Endothelial cell (in vitro differentiated cells): ENCODE results near the gene SYNPO. TPM values are rescaled to one million over a fixed set of nuclear protein-coding genes. Genes with fewer than 3 reads are reported as not detected.

Experiments
- DNase-seq: peaks from one replicate; pipeline ENCODE4 v3.0.0; 2021; ENCODE audit warnings: low spot score
- H3K27ac Mint-ChIP-seq: one replicate; pipeline ENCODE4 v1.8.0; 2021; ENCODE audit warnings: mixed read lengths, inconsistent platforms; ENCODE audit not compliant: unreplicated experiment
- H3K27me3 Mint-ChIP-seq: one replicate; pipeline ENCODE4 v1.8.0; 2021; ENCODE audit warnings: mild to moderate bottlenecking, moderate library complexity, mixed read lengths, inconsistent platforms; ENCODE audit not compliant: unreplicated experiment
- H3K36me3 Mint-ChIP-seq: one replicate; pipeline ENCODE4 v1.8.0; 2021; ENCODE audit warnings: mild to moderate bottlenecking, low read depth, mixed read lengths, inconsistent platforms; ENCODE audit not compliant: unreplicated experiment
- H3K4me1 Mint-ChIP-seq: one replicate; pipeline ENCODE4 v1.8.0; 2021; ENCODE audit warnings: mild to moderate bottlenecking, mixed read lengths, inconsistent platforms; ENCODE audit not compliant: unreplicated experiment
- H3K4me3 Mint-ChIP-seq: one replicate; pipeline ENCODE4 v1.8.0; 2021; ENCODE audit warnings: mild to moderate bottlenecking, mixed read lengths, inconsistent platforms; ENCODE audit not compliant: unreplicated experiment
- H3K9me3 Mint-ChIP-seq: one replicate; pipeline ENCODE4 v1.8.0; 2021; ENCODE audit warnings: mixed read lengths, inconsistent platforms; ENCODE audit not compliant: unreplicated experiment
- CTCF ChIP-seq: fragments of 200-600 bp; sonication (generic); IDR thresholded peaks from one replicate; pipeline ENCODE4 v1.5.0; 2021; ENCODE audit warnings: antibody characterized with exemption; ENCODE audit not compliant: unreplicated experiment
- total RNA-seq: library from RNA; stranded (reverse); fragmentation: NEBNext Ultra II Directional; extraction: Animal tissue kit (Norgen Biotek cat#: 25700); gene quantifications from one replicate; pipeline ENCODE4 v1.2.1, GENCODE V29; 2021; ENCODE audit not compliant: unreplicated experiment

Gene SYNPO
- total RNA-seq, 1 donor from 2014 or later = 94.3 TPM

DNA sequence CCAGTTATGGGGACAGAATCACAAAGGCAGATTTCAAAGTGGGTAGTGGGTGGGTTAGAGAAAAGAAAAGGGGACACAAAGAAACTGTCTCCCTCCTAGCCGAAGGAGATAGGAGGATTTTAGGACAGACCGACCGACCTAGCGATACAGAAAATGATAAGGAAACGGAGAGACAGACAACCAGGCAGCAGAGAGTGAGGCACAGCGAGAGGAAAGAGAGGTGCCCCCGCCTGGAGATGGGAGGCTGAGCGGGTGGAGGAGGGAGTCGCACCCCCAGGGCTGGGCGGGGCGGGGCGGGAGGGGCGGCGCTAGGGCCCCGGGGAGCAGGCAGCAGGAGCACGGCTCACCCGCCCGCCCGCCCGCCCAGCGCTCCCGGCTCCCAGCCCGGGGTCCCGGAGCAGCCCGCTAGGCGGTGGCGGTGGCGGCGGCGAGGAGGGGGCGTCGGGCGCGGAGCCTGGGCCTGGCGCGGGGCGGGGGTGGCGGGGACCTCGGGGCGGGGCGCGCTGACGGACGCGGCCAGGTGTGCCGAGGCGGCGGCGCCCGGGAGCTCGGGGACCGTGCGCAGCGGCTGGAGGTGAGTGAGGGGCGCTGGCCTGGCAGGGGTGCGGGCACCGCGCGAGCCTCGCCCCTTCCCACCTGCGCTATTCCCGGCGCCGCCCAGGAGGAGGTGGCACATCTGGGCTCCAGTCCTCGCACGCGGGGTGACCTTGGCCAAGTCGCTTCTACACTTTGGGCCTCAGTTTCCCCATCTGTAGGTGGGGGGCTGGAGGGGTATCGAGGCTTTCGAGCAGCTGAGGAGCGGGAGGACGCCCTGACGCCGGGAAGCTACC is 15.9 kb upstream of the SYNPO start:
- peak overlapping the region; percentile 65 for H3K27ac Mint-ChIP-seq
- no peak for TF ChIP-seq CTCF
- peaks cover 43% of the 10 kb centered on the region for H3K4me1 Mint-ChIP-seq
- peak overlapping the region; percentile 96 for H3K4me3 Mint-ChIP-seq
- H3K36me3 Mint-ChIP-seq = peaks cover 5% of the 10 kb centered on the region
- H3K9me3 Mint-ChIP-seq = no peaks in the 10 kb centered on the region
- DNase-seq = peak; percentile 43
- peaks cover 17% of the 10 kb centered on the region for H3K27me3 Mint-ChIP-seq

DNA sequence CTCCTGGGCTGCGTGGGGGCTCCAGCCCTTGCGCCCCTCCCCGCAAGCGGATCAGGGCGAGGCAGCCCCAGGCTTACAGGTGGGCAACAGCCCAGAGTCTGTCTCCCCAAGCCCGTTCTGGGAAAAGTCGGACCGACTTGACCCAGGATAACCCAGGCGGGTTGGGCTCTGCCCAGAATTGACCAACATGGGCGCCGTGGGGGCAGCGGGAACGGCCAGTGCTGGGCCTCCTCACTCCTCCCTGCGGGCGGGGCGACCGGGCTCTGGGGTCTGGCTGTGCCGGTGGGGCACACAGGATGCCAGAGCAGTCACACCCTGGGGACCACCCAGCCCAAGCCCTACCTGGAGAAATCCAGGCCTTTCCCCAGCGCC is 15.3 kb upstream of the SYNPO start:
- Mint-ChIP-seq H3K27me3 (peaks cover 17% of the 10 kb centered on the region), H3K4me3 (no peak overlapping the region), H3K9me3 (no peaks in the 10 kb centered on the region), H3K4me1 (peaks cover 40% of the 10 kb centered on the region), H3K27ac (no peak overlapping the region), H3K36me3 (peaks cover 5% of the 10 kb centered on the region)
- TF ChIP-seq CTCF = no peak
- no peak for DNase-seq

DNA sequence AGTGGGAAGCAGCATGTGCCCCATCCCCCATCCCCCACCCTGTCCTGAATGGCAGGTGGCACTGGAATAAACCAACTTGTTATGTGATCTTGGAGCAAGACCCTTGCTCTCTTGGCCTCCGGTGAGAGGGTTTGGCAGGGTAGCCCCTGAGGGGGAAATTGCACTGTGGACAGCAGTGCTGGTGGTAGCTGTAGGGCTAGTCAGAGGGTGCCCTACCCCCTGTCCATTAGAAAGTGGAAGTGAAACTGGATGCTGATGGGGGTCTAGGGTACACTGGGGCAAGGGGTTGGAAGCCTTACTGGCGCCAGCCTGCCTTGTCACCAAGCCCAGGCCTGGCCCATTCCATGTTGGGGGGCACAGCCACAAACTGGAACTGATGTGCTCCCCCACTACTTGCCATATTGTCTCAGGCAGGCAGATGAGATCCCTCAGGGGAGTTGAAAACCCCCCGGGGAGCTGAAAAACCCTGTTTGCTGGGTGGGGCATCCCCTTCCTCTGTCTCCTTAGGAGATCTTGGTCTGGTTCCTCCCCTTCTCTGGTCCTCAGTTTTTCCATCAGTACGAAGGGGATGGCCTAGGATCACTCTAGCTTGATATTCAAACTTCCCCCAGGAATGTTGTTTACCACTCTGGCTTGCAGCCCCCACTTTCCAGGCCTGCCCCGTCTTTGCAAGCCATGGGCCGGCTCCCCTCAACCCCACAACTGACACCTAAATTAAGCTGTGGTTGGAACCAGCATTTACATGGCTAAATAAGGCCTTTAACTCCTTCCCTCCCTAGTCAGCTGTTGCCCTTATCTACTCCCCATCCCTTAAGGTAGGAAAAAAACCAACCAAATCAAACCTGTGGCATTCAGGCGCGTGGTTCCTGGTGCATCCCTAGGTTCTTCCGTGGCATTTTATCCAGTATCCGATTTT is 14.4 kb upstream of the SYNPO start:
- no peak for DNase-seq
- no peak for TF ChIP-seq CTCF
- Mint-ChIP-seq H3K27ac (peak overlapping the region; percentile 16), H3K4me3 (peak overlapping the region; percentile 72), H3K4me1 (peaks cover 38% of the 10 kb centered on the region), H3K27me3 (peaks cover 17% of the 10 kb centered on the region), H3K9me3 (no peaks in the 10 kb centered on the region), H3K36me3 (peaks cover 5% of the 10 kb centered on the region)

- Mint-ChIP-seq H3K27ac (no peak overlapping the region), H3K9me3 (no peaks in the 10 kb centered on the region), H3K4me3 (no peak overlapping the region), H3K36me3 (peaks cover 5% of the 10 kb centered on the region), H3K27me3 (peaks cover 17% of the 10 kb centered on the region), H3K4me1 (peaks cover 38% of the 10 kb centered on the region)
- TF ChIP-seq CTCF = no peak
- no peak for DNase-seq
Observed at GRCh38 chr5:150626853-150627276, 13.6 kb upstream of the SYNPO start.
